Mucosa of rectum (tissue), 2 donors: ENCODE data around the gene TRMU.

Experiments used
- H3K27ac ChIP-seq, 2 donors: one replicate each; pipeline ENCODE4 v1.7.0; 2013; ENCODE audit warnings: inconsistent platforms in 2 of 2, low read depth in 2 of 2, low read length in 2 of 2
- H3K27me3 ChIP-seq, 2 donors: one replicate each; pipeline ENCODE4 v1.7.0; 2013; ENCODE audit warnings: low read length in 2 of 2; ENCODE audit not compliant: control insufficient read depth in 2 of 2, insufficient read depth in 2 of 2
- H3K36me3 ChIP-seq, 2 donors: one replicate each; pipeline ENCODE4 v1.7.0; 2013; ENCODE audit warnings: low read length in 2 of 2; ENCODE audit not compliant: control insufficient read depth in 2 of 2, insufficient read depth in 2 of 2
- H3K4me1 ChIP-seq, 2 donors: one replicate each; pipeline ENCODE4 v1.7.0; 2013; ENCODE audit warnings: low read length in 2 of 2, mild to moderate bottlenecking in 1 of 2; ENCODE audit not compliant: control insufficient read depth in 2 of 2, insufficient read depth in 2 of 2
- H3K4me3 ChIP-seq, 2 donors: one replicate each; pipeline ENCODE4 v1.7.0; 2013; ENCODE audit warnings: low read length in 2 of 2
- H3K9ac ChIP-seq, 2 donors: one replicate each; pipeline ENCODE4 v1.7.0; 2013; ENCODE audit warnings: low read length in 2 of 2, low read depth in 1 of 2, mild to moderate bottlenecking in 1 of 2
- H3K9me3 ChIP-seq, 2 donors: one replicate each; pipeline ENCODE4 v1.7.0; 2013; ENCODE audit warnings: low read length in 2 of 2; ENCODE audit not compliant: control insufficient read depth in 2 of 2
- donor health status: healthy.
- donor health status: Normal muscosa, but diverticular disease.

TRMU gene

DNA sequence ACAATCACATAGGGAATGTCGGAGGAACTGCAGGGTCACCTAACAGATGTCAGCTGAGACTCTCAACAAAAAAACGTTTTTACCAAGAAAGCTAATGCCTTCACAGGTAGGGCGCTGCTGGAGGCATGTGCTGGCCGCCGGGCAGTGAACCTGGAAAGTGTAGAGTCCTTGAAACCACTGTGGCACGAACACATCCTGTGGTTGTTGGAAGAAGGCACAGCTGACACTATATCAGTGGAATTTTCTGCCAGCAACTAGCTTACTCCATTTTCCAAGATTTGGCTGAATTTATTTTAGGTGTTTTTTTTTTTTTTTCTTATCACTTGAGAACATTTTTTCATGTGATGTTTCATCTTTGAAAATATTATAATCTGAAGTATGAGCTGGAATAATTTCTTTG lies 14.2 kb downstream of the TRMU start:
- Histone ChIP-seq H3K27me3 (no peaks in the 10 kb centered on the region), H3K27ac (no peak overlapping the region), H3K9me3 (no peaks in the 10 kb centered on the region), H3K9ac (no peak overlapping the region), H3K36me3 (peaks cover 74 to 95% of the 10 kb centered on the region in 2 donors), H3K4me3 (no peak overlapping the region), H3K4me1 (no peaks in the 10 kb centered on the region)

DNA sequence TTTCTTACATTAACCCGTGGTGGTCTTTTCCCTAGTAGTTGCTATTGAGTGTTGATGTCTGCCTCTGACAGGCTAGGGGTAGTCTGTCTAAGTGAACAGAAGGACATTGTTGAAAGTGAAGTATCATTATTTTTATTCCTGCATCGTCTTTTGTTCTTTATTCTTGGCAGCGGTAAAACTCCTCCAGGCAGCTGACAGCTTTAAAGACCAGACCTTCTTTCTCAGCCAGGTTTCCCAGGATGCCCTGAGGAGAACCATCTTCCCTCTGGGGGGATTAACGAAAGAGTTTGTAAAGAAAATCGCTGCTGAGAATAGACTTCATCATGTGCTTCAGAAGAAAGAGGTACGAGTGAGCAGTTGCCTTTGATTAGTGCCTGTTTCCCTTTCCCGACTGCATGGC lies 14.6 kb downstream of the TRMU start:
- H3K36me3 ChIP-seq: peaks cover 71 to 91% of the 10 kb centered on the region in 2 donors
- H3K4me1 ChIP-seq: no peaks in the 10 kb centered on the region

DNA sequence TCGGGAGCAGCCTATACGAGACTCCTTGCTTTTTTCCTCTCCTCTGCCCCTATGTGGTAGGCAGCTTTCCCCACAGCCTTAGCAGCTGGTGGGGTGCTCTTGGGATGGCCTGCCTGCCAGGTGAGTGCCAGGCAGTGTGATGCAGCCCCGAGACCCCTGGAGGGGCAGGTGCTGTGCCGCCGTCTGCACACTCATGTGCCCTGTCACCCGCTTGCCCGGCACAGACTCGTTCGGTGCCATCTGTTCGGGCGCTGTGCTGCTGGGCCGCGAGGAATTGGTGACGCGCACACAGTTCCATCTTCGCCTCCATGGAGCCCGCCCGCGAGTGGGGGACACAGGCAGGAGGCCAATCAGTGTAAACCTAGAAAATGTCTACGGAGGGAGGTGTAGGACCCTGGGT lies 15.1 kb downstream of the TRMU start:
- Histone ChIP-seq H3K27me3 (no peaks in the 10 kb centered on the region), H3K4me1 (no peaks in the 10 kb centered on the region), H3K36me3 (peaks cover 68 to 87% of the 10 kb centered on the region in 2 donors), H3K4me3 (no peak overlapping the region), H3K9ac (no peak overlapping the region), H3K27ac (no peak overlapping the region), H3K9me3 (no peaks in the 10 kb centered on the region)

More for the DNA sequence above, 14.6 kb downstream of the TRMU start:
- no peaks in the 10 kb centered on the region for H3K9me3 ChIP-seq
- no peaks in the 10 kb centered on the region for H3K27me3 ChIP-seq
- H3K9ac ChIP-seq: no peak overlapping the region
- no peak overlapping the region for H3K4me3 ChIP-seq
- H3K27ac ChIP-seq: no peak overlapping the region

DNA sequence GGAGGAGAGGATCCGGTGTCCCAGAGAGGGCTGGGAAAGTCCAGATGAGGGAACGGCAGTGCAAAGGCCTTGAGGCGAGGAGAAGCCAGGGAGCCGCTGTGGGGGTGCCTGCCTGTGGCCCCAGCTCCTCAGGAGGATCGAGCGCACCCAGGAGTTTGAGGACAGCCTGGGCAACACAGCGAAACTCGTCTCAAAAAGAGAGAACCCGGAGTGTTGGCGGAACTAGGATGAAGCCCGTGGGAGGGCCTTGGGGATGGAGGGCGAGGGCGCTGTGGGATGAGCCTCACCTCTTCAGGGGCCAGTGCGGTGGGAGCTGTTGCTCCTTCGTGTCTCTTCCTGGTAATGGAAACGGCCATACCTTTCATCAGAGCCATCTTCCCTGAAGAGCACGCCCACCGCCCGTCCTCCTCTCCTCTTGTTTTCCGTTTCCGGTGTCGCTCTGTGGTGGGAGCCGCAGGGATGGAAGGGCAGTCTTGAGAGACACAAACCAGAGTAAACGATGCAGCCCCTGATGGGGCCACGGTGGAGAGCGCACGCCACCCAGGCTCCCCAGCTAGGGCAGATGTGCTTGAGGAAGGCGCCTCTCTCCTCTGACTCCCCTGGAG lies 15.7 kb downstream of the TRMU start:
- Histone ChIP-seq H3K36me3 (peaks cover 67 to 86% of the 10 kb centered on the region in 2 donors), H3K4me1 (no peaks in the 10 kb centered on the region), H3K27ac (no peak overlapping the region), H3K9ac (no peak overlapping the region), H3K27me3 (no peaks in the 10 kb centered on the region), H3K9me3 (no peaks in the 10 kb centered on the region), H3K4me3 (no peak overlapping the region)

DNA sequence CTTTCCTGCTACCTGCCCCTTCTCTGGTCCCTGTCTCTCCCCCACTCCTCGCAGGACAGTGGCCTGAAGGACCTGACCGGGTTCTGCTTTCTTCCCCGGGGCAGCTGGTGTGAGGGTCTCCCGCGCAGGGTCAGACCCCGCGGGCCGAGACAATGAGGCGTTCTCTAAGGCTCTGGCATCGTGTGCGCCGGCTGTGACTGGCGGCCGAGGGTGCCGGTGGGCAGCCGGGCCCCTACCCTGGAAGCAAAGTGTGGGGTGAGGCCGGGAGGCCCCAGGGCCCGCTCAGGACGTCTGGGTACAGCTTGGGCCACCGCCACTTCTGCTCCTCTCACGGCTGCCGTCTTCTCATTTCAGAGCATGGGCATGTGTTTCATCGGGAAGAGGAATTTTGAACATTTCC lies 16.3 kb downstream of the TRMU start:
- Histone ChIP-seq H3K4me1 (no peaks in the 10 kb centered on the region), H3K27ac (no peak overlapping the region), H3K9ac (no peak overlapping the region), H3K9me3 (no peaks in the 10 kb centered on the region), H3K27me3 (no peaks in the 10 kb centered on the region), H3K4me3 (no peak overlapping the region), H3K36me3 (peaks cover 69 to 85% of the 10 kb centered on the region in 2 donors)

DNA sequence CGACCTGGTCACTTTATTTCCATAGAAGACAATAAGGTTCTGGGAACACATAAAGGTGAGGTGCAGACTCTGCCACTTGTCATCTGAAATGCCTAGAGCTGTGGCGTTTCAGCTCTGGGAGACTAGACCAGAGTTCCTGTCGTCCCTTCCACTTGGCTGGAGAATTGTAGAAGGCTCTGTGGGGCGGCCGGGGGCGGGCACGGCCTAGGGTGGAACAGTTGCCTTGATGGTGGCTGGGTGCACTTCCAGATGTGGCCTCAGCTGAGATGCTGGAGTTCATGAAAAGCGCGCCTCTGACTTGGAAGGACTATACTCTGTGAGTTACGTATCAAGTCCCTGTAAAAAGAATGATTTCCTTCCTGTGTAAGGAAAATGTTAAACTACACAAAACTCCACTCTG lies 16.8 kb downstream of the TRMU start:
- H3K9me3 ChIP-seq: no peaks in the 10 kb centered on the region
- H3K9ac ChIP-seq: no peak overlapping the region
- H3K36me3 ChIP-seq: peaks cover 69 to 85% of the 10 kb centered on the region in 2 donors
- H3K4me3 ChIP-seq: no peak overlapping the region
- H3K27ac ChIP-seq: no peak overlapping the region
- H3K27me3 ChIP-seq: no peaks in the 10 kb centered on the region
- no peaks in the 10 kb centered on the region for H3K4me1 ChIP-seq

DNA sequence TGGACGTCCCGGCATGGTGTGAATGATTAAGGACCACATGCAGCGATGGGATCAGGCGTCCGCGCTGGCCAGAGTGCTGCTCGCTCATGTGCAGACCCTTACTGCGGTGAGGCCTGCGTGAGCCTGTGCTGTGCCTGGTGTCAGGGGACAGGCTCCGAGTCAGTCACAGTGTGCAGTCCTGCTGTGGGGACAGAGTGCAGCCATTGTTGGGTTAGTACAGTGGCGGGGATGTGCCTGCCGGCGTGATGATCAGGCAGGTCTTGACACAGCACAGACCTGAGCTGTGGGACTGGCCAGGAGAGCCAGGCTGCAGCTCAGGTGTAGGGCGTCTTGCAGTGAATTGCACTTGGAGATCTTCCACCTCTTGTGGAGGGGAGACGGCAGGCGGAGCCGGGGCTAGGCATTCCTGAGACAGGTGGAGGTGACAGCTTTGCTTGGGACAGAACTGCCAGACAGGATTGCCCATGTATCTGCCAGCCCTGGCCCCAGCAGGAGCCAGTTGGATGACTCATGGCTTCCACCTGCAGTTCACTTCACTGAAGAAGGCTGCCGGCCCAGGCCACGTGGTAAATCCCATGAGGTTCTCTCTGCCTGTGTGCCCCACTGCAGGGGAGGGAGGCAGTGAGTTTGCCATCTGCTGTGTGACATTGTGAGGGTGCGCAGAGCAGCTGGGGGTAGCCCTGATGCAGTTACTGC lies 17.3 kb downstream of the TRMU start:
- Histone ChIP-seq H3K36me3 (peaks cover 63 to 82% of the 10 kb centered on the region in 2 donors), H3K27ac (no peak overlapping the region), H3K9ac (no peak overlapping the region), H3K4me1 (no peaks in the 10 kb centered on the region), H3K9me3 (no peaks in the 10 kb centered on the region), H3K4me3 (no peak overlapping the region), H3K27me3 (no peaks in the 10 kb centered on the region)

DNA sequence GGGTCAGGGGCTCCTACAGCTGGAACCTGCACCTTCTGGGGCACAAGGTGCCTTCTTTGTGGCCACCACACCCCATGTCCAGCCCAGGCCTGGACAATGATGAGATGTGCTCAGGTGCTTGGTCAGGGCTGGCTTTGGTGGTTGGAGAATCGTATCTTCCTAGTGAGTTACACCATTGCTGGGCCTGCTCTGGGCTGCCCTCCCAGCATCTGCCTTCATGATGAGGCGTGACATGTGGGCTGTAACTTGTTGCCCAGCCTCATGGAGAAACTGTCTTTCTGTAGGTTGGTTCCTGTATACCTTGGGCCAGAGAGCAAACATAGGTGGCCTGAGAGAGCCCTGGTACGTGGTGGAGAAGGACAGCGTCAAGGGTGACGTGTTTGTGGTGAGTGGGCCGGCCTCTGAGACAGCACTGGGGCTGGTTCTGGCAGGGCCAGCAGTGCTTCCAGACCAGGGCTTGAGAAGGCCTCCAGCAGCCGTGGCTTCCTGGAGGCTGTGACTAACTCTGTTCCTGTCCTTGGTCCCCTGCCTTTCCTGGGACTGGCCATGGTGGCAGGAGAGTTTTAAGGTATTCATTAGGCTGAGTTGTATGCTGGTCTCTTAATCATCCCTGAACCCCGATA lies 18.1 kb downstream of the TRMU start:
- Histone ChIP-seq H3K27ac (no peak overlapping the region), H3K4me1 (no peaks in the 10 kb centered on the region), H3K27me3 (no peaks in the 10 kb centered on the region), H3K9ac (no peak overlapping the region), H3K4me3 (no peak overlapping the region), H3K9me3 (no peaks in the 10 kb centered on the region), H3K36me3 (peaks cover 58 to 74% of the 10 kb centered on the region in 2 donors)

DNA sequence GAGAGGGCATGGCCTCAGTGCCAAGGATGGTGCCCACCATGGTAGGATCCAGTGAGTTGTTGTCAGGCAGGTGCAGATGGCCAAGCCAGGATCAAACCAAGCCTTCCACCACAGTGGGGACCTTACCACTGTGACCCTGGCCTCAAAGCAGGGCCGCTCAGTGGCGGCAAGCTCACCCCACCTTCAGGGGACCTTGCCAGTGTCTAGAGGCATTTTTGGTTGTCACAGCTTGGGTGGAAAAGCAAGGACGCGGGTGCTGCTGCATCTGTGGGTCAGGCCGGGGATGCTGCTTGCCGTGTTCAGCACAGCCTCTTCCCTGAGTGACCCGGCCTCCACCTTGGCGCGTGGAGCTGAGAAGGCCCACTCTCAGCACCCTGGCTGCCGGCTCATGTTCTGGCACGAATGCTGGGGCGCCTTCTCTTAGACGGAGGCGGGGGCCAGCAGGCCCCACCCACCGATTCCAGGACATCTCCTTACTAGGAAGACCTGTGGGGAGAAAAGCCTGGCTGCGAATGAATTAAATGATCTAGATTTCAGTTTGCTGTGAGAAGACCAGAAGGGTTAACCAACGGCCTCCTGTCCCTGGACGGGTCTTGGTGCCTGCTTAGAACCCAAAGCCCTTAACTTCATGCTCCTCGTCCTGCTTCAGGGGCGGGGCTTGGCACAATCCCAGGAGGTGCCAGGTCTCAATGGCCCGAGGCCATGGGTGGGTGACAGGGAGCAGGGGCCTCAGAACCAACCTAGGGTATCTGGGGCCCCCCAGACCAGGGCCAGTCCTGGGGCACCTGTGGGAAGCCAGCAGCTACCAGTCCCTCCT lies 18.9 kb downstream of the TRMU start:
- Histone ChIP-seq H3K9me3 (no peaks in the 10 kb centered on the region), H3K4me3 (no peak overlapping the region), H3K4me1 (no peaks in the 10 kb centered on the region), H3K27me3 (no peaks in the 10 kb centered on the region), H3K27ac (no peak overlapping the region), H3K36me3 (peaks cover 55 to 68% of the 10 kb centered on the region in 2 donors), H3K9ac (no peak overlapping the region)

DNA sequence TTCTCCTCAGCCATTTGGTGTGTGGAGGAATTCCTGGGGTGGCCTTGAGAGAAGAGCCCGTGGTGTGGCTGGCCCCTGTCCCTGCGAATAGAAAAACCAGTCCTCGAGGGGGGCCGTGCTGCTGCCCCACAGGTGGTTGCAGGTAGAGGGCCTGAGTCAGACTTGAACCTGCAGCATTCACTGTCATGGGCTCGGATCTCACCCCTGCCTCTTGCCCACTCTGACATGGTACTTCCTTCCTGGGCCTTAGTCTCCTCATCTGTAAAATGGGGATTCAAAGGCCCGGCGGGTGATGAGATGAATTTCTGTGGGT lies 19.4 kb downstream of the TRMU start:
- Histone ChIP-seq H3K27ac (no peak overlapping the region), H3K36me3 (peaks cover 50 to 64% of the 10 kb centered on the region in 2 donors), H3K9me3 (no peaks in the 10 kb centered on the region), H3K27me3 (no peaks in the 10 kb centered on the region), H3K4me1 (no peaks in the 10 kb centered on the region), H3K4me3 (no peak overlapping the region), H3K9ac (no peak overlapping the region)
